ENCODE data around the gene PORCN. TPM values are rescaled to one million over a fixed set of nuclear protein-coding genes. Genes with fewer than 3 reads are reported as not detected.

PORCN gene
- total and polyA plus RNA-seq, 2 of the 4 experiments (the other 2 are of a cell fraction), result 4.1 to 10.1 TPM

- TF ChIP-seq, protein P1, sequence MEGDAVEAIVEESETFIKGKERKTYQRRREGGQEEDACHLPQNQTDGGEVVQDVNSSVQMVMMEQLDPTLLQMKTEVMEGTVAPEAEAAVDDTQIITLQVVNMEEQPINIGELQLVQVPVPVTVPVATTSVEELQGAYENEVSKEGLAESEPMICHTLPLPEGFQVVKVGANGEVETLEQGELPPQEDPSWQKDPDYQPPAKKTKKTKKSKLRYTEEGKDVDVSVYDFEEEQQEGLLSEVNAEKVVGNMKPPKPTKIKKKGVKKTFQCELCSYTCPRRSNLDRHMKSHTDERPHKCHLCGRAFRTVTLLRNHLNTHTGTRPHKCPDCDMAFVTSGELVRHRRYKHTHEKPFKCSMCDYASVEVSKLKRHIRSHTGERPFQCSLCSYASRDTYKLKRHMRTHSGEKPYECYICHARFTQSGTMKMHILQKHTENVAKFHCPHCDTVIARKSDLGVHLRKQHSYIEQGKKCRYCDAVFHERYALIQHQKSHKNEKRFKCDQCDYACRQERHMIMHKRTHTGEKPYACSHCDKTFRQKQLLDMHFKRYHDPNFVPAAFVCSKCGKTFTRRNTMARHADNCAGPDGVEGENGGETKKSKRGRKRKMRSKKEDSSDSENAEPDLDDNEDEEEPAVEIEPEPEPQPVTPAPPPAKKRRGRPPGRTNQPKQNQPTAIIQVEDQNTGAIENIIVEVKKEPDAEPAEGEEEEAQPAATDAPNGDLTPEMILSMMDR (conservative IDR thresholded peaks at IDR 0.05; ENCODE audit: low read depth, low read length), result no peak
These were observed 30.0 kb downstream of the PORCN start (continued) for GRCh38 chrX:48538641-48539344.
